ENCODE measurements around the gene BRICD5. TPM values are rescaled to one million over a fixed set of nuclear protein-coding genes. Genes with fewer than 3 reads are reported as not detected.

BRICD5 gene
- total RNA-seq, 1 donor, result 2.4 TPM

DNA sequence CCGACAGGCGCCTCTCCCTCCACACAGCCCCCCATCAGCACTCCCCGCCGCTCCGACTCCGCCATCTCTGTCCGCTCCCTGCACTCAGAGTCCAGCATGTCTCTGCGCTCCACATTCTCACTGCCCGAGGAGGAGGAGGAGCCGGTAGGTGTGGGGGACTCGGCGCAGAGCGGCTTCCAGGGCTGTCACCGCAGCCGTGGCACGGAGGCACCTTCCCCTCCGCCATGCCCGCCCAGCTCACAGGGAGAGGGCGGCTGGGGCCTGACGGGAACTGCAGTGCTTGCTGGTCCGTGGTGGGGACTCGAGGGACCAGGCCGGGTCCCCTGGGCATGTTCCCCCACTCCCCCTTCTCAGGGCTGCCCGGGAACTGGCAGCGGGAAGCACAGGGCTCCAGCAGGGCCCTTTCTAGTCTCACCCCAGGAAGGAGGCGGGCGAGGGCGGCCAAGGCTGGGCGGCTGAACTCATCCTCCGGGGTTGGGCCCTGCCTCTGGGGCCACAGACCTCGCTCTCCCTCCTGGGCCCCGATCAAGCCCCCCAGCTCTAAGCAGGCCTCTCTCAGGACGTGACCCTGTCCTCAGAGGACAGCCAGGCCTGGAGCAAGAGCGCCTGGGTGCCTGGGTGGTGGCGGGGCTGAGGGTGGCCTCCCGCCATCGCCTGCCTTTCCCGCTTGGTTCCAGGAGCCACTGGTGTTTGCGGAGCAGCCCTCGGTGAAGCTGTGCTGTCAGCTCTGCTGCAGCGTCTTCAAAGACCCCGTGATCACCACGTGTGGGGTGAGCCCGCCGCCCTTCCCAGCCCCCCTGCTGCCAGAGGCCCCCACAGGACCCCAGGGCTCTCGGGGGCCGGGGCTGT, 39.9 kb downstream of the BRICD5 start:
- TF ChIP-seq, protein P1, sequence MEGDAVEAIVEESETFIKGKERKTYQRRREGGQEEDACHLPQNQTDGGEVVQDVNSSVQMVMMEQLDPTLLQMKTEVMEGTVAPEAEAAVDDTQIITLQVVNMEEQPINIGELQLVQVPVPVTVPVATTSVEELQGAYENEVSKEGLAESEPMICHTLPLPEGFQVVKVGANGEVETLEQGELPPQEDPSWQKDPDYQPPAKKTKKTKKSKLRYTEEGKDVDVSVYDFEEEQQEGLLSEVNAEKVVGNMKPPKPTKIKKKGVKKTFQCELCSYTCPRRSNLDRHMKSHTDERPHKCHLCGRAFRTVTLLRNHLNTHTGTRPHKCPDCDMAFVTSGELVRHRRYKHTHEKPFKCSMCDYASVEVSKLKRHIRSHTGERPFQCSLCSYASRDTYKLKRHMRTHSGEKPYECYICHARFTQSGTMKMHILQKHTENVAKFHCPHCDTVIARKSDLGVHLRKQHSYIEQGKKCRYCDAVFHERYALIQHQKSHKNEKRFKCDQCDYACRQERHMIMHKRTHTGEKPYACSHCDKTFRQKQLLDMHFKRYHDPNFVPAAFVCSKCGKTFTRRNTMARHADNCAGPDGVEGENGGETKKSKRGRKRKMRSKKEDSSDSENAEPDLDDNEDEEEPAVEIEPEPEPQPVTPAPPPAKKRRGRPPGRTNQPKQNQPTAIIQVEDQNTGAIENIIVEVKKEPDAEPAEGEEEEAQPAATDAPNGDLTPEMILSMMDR (IDR thresholded peaks at IDR 0.05; ENCODE audit: insufficient read depth, low read length), result no peak

DNA sequence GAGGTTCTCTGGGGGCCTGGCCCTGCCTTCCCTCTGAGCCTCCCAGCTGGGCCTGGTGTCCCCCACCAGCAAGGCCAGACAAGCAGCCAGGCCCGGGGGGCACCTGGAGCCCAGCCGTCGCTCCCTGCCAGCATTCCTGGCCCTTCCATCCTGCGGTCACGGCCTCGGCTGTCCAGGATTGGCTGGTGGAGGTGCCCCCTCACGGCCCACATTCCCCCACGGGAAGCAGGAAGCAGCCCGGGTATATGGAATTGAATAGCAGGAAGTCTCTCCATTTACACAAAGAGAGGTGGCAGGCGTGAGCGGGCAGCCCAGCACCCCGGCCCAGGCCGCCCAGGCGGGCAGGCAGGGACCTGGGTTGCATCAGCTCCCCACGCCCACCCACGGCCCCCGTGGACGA, 40.6 kb downstream of the BRICD5 start:
- no peak overlapping the region for H3K4me3 ChIP-seq (ENCODE audit: low read depth, low read length)
- TF ChIP-seq, protein P1 (IDR thresholded peaks at IDR 0.05; ENCODE audit: insufficient read depth, low read length), result no peak
- no peak for DNase-seq (ENCODE audit: low read depth)

More for the DNA sequence above, 39.9 kb downstream of the BRICD5 start:
- no peak overlapping the region for H3K4me3 ChIP-seq (ENCODE audit: low read depth, low read length)
- no peak for DNase-seq (ENCODE audit: low read depth)

DNA sequence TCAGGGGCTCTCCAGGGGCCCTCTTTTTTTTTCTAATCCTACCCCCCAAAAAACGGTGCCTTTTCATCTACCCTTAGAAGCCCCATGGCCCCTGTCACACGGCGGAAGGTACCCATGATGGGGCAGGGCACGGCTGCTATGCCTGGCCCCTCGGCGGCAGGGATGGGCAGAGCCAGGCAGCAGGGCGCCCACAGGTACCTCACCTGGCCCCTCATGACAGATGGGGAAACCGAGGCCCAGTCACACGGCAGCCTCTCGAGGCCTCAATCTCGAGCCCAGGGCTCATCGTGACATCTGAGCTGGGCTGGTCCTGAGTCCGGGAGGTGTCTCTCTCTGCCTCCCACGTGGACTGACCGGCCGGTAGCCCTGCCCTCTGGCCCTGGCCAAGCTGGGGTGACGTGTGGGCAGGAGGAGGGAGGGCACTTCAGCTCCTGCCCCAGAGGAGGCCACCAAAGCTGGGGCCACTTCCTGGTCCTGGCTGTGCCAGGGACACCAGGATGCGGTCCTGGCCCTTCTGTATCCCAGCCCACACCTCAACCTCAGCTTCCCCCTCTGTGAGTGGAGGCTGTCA, 43.5 kb downstream of the BRICD5 start:
- DNase-seq (ENCODE audit: low read depth), result no peak
- H3K4me3 ChIP-seq (ENCODE audit: low read depth, low read length), result no peak overlapping the region
- TF ChIP-seq, protein P1 (IDR thresholded peaks at IDR 0.05; ENCODE audit: insufficient read depth, low read length), result no peak

DNA sequence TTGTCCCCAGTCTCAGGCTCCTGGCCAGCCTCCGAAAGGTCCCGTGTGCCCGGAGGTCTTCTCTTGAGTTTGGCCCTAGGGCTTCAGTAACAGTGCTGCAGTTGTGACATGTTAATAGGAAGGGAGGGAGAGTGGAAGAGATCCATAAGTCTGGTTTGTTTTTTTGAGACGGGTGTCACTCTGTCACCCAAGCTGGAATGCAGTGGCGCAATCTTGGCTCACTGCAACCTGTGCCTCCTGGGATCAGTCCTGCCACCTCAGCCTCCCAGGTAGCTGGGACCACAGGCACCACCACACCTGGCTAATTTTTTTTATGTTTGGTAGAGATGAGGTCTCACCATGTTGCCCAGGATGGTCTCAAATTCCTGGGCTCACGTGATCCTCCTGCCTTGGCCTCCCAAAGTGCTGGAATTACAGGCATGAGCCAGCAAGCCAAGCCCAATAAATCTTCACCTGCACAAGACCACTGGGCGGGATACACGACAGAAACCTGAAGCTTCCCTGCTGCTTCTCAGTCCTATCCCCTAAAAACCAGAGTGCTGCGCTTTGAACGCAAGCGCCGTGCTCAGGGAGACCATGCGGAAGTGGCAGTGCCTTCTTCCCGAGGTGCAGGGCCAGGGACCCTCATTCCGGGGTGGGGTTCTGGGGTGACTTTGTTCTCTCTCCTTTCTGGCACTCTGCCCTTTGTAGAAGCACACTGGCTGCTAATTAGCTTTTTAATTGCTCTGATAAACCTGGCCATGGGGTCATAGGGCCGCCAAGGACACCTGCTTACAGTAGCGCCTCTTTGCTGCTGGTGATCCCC, 44.2 kb downstream of the BRICD5 start:
- no peak for DNase-seq (ENCODE audit: low read depth)
- TF ChIP-seq, protein P1 (IDR thresholded peaks at IDR 0.05; ENCODE audit: insufficient read depth, low read length), result no peak
- no peak overlapping the region for H3K4me3 ChIP-seq (ENCODE audit: low read depth, low read length)

DNA sequence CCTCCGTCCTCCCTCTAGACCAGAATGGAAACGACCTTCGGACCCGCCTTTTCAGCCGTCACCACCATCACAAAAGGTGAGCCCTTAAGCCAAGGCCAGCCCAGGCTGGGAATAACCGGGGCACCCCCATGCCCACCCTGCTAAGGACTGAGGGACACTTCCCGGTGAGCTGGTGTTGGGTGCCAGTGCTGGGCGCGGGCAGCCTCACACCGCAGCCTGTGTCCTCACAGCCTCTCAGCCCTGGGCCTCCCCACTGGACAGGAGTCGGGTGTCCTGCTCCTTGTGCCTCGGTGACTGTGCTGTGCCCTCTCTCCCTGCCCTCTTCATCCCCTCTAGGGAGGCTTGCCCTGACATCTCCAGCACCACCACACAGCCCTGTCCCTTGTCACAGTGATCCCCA, 44.8 kb downstream of the BRICD5 start:
- DNase-seq (ENCODE audit: low read depth), result no peak
- TF ChIP-seq, protein P1 (IDR thresholded peaks at IDR 0.05; ENCODE audit: insufficient read depth, low read length), result no peak
- no peak overlapping the region for H3K4me3 ChIP-seq (ENCODE audit: low read depth, low read length)

DNA sequence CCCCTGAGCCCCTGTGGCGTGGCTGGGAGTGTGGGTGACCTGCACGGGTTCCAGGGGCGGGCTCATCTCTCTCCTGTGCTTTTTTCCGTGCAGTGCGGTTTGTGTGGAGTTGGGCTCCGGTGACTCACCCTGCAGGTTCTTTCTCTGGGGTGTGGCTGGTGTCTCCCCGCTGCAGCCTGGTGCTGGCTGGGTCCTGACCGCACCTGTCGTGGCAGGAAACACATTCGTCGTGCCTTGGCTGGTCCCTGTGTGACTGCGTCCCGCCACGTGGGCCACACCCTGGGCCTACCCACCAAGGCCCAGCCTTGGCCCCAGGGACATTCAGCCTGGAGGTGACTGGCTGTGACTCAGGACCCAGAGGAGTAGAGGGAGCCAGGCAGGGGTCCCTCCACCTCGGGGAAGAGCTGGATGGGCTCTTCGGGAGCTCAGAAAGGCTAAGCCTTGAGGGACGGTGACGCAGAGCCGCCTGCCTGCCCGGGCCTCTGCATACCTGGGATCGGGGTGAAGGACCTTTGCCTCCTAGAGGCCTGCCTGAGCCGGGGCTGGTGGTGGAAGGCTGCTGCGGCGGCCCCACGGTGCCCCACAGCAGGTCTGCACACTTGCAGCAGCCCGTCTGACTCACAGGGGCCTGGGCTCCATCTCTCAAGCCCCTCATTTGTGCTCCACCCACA, 47.3 kb downstream of the BRICD5 start:
- H3K4me3 ChIP-seq (ENCODE audit: low read depth, low read length), result no peak overlapping the region
- TF ChIP-seq, protein P1 (IDR thresholded peaks at IDR 0.05; ENCODE audit: insufficient read depth, low read length), result no peak
- DNase-seq (ENCODE audit: low read depth), result no peak
